OCI-LY3 (cell line): ENCODE measurements around the gene ANKS1A.

Experiments
- CTCF ChIP-seq: fragments of 200-600, 300-600 bp; sonication (generic); IDR thresholded peaks from 2 replicates; pipeline ENCODE4 v1.5.1; 2014; ENCODE audit warnings: antibody characterized with exemption, low read length, low read depth
- EZH2phosphoT487 ChIP-seq: fragments of 200-600 bp; shearing (Covaris generic); IDR thresholded peaks from 2 replicates; pipeline ENCODE4 v1.6.1; 2018; ENCODE audit warnings: antibody characterized with exemption, mixed run types, low read depth

- no peak for TF ChIP-seq CTCF
- TF ChIP-seq EZH2phosphoT487 = no peak
These were observed 11.4 kb downstream of the ANKS1A start for GRCh38 chr6:34900321-34901031.
